NCI-H2171 treated with DMSO at 0.1 percent for 48 hours (cell line): ENCODE data around the gene MTG1.
"Not testable (repeated sequence)": the region's sequence is repeated elsewhere in the genome, so short reads cannot be mapped to it uniquely, and the experiment has no call there.

Experiments used
- DNase-seq: peaks from one replicate; lab custom pipeline; 2025; lab: John Stamatoyannopoulos, UW

The MTG1 gene

DNA sequence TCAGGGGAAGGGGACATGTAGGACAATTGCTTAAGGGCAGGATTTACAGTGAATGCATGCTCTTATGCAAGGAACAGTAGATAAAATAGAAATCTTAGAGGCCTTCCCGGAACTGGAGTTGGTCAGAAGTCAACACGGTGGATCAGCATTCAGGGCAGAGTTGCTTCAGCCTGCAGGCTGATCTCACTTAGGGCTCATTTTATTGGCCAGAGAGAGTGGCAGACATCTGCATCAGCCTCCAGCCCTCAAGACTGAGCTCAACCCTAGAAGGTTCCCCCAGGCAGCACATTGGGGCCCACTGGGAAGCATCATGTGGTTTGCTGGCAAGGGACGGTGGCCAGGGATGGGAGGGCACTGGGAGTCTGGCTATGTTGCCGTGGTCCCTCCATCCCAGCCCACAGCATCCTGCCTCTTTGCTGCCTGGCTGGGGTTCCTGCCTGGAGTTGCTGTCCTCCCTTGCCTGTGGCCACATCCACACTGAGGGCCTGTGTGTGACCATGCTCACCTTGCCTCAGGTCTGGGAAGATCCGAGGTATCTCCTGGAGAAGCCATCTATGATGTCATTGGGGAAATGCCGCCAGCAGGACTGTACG is 72.8 kb downstream of the MTG1 start:
- DNase-seq: no peak

DNA sequence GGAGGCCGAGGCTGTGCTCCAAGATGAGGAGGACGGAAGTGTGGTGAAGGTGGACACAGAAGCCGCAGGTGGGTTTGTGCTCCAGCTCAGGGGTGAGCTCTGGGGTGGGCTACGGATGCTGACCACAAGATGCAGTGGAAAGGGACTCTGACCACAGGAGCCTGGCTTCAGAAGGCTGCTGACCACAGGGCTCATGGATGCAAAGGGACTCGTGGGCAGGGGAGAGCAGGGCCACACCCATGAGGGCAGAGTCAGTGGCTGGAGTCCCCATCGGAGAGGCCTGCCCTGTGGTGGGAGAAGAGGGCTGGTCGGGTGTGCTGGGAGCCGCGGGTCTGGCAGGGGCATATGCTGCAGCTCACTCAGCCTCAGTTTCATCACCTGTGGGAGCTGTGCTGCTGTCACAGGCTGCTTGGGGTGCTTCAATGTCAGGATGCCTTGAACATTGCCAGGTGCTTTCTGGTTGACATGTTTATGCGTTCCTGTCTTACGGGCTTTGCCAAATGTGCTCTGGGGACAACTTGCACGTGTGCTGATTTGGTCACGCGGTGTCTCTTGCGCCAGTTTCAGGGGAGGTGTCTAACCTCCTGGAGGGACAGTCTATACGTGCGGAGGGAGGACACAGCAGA is 73.4 kb downstream of the MTG1 start:
- no peak for DNase-seq

DNA sequence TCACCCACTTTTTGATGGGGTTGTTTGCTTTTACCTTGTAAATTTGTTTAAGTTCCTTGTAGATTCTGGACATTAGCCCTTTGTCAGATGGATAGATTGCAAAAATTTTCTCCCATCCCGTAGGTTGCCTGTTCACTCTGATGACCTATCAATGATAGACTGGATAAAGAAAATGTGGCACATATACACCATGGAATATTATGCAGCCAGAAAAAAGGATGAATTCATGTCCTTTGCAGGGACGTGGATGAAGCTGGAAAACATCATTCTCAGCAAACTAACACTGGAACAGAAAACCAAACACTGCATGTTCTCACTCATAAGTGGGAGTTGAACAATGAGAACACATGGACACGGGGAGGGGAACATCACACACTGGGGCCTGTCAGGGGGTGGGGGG is 75.2 kb downstream of the MTG1 start:
- not testable (repeated sequence) for DNase-seq

DNA sequence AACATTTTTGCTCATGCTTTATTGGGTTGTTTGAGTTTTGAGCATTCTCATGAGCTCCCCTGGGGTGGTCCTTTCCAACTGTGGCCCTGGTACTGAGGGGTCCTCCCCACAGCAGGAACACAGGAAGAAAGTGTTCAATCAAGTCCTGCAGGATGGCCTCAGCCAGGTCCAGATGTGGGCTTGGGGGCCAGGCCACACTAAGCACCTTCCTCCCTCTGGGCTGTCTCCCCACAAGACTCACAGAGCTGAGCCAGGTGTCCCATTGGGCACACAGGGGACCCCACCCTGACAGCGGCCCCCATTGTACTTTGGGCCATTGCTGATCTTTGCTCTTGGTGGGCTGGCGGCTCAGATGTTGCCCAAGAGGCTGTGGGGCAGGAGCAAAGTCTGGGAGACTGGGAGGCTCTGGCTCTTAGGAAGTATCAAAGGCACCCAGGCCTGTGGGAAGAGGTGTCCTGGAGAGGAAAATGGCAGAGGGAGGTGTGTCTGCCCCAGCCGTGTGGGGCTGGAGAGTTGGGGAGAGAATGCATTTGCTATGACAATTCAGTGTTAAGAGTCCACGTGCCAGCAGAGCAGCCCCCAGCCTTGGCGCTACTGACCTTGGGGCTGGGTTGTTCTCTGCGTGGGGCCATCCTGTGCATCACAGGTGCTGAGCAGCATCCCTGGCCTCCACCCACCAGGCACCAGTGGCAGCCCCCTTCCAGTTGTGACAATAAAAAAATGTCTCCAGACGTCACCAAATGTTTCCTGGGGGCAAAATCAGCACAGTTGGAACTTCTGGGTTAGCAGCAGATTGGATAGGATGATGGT is 77.5 kb downstream of the MTG1 start:
- no peak for DNase-seq
